HTERT RPE-1 (cell line): ENCODE data around the gene DESI1.
"Not testable (repeated sequence)": the region's sequence is repeated elsewhere in the genome, so short reads cannot be mapped to it uniquely, and the experiment has no call there.

Experiments
- in situ Hi-C: fragments of 300-500 bp; cut with MboI; formaldehyde crosslinking; loops from 4 replicates; pipeline ENCODE4 v1.14.3; 2020; ENCODE audit warnings: low sequenced_read_pairs

The DESI1 gene

DNA sequence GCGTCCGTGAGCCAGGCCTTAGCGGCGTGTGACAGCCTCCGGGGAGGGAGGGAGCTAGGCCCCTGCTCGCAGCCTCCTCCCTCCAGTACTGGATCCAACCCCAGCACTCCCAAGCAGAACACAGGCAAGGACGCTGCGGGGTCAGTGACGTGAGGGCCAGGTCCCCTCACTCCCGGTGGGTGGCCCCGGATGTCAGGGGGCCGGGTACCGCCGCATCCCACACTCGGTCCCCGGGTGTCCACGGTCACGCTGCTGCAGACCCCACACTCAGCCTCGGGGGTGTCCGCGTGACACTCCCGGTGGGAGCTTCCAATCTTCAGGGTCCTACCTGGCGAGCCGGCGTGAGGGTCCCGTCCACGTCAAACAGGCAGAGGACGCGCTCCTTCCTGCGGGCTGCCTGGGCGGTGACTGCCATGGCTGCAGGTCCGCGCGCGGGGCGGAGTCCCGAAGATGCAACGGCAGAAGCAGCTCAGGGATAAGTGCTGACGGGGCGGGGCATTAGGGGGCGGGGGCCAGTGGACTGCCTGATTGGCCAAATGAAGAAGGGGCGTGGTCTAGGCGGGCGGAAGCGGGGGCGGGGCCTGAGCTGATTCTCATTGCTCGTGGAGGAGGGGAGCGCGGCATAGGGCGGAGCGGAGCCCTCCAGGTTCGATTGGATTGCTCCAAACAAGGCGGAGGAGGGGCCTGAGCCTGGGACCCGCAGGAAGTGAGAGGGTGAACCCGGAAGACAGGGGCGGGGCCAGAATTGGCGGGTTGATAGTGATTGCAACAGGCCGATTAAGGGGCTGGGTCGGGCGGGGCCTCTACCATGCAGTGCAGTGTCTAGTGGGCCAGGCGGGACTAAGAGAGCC is 31.2 kb downstream of the DESI1 start, which contains the start of gene PMM1:
Gene PMM1, minus strand, starts transcription at position 450 of the 851 bp plus-strand sequence. Its CDS starts 35 bp downstream, at position 415.
- in situ Hi-C loops: no loop called here

DNA sequence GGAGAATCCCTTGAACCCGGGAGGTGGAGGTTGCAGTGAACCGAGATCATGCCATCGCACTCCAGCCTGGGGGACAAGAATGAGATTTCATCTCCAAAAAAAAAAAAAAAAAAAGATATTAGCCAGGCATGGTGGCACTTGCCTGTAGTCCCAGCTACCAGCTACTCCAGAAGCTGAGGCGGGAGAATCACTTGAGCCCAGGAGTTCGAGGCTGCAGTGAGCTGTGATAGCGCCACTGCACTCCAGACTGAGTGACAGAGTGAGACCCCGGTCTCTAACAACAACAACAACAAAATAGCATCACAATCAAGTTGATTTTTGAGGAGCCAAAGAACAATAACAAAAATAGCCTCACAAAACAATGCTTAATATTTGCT is 33.5 kb downstream of the DESI1 start:
- in situ Hi-C loops: no loop called here

DNA sequence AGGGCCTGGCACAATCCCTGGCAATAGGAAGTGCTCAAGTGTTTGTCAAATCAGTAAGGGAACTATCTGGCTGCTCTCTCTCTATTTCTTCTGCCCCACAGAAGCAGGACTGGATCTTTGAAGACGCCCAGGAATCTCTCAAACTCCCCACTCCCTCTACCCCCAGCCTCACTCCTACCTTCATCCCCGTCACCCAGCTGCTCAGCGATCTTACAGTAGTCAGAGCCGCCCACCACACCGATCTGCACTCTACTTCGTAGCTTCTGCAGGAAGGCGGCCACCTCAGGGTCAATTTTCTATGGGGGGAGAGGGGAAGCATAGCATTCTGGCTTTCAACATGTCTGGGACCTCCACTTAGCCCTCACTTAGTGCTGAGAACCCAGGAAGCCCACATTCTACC is 34.9 kb downstream of the DESI1 start:
- in situ Hi-C loops: no loop called here

DNA sequence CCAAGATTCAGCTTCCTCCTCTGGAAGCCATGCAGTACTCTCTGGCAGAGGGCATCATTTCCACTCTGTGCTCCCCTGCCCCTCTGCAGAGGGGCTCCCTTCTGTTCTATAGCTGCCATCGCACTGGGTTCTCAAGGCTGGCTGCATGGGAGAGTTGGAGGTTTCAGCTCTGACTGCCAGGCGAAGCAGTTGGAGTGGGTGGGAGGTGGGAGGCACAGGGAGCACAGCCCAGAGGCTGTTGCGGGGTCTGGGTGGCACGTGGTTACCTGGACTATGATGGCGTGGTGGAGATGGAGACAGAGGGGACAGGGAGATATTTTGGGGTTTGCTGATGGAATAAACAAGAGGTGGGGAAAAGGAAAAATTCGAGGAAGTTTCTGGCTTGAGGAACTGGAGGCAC is 36.0 kb downstream of the DESI1 start:
- in situ Hi-C loops: no loop called here

DNA sequence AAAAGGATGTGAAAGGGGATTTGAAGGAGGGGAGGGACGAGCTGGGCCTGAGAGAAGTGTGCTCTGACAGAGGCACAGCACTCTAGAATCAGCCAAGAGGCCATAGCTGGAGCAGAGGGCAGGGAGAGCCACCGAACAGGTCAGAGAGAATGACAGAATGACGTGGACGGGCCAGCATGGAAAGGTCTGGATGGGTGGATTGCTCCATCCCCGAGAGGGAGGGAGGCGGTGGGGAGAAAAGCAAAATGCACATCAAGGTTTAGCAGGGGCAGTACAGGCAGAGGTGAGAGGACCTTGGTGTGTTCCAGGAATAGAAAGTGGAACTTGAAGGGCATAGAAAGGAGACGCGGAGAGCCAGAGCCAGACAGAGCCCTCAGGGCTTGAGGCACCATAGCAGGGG is 38.1 kb downstream of the DESI1 start:
- in situ Hi-C loops: no loop called here

DNA sequence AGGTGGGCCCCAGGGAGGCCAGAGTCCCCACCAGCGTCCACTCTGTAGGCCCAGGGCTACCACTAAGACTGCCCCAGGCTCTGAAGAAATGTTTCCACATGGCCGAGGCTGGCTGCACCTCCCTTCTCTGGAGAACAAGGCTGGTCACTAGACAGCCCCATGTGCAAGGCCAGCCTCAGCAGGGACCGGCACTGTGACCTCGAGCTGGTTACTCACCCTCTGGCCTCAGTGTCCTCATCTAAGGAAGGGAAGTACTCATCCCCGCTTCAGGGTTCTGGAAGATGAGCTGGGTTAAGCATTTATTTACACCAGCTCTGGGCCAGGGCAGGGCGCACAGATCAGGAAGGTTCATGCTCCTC is 40.9 kb downstream of the DESI1 start:
- in situ Hi-C loops: no loop called here

DNA sequence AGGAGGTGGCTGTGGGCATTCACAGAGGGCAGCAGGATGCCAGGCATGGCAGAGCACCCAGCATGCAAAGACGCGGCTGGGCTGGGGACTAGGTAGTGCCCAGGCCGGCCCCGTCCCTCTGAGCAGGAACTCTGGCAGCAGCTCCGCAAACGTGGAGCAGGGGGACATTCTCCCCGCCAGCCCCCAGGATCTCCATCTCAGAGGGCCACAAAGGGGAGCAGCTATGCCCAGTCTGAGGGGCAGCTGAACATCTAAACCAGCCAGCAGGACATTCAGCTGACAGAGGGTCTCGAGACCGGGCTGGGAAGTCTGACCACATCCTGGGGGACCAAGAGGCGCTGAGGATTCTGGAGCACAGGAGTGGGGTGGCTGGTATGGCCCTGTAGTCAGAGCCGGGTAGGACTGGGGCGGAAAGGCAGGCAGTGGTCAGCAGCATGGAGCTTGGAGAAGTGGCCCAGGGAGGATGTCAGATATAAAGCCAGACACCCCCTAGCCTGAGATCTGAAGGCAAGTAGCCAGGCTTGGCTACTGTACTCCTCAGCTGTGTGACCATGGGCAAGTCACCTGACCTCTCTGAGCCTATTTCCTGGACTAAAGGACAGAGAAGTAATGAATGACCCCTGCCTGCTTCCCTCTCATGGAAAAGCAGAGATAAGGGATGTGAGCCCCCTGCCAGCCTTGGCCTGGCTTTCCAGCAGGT is 41.4 kb downstream of the DESI1 start:
- in situ Hi-C loops: no loop called here

DNA sequence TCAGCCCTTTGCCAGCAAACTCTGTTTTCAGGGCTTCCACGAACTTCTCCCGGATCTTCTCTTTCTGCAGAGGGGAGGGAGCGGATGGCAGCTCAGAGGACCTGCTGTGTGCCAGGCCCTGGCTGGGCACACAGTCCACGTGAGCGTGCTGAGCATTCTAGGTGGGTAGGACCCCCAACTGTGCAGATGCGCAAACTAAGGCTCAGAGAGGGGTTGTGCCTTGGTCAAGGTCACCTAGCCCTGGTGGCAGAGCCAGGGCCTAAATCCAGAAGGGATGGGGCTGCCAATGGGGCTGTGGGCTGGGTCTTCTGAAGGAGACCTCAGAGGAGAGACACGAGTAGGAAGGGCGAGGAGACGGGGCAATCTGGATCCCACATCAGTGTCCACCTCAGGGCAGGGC is 42.0 kb downstream of the DESI1 start:
- in situ Hi-C loops: no loop called here

DNA sequence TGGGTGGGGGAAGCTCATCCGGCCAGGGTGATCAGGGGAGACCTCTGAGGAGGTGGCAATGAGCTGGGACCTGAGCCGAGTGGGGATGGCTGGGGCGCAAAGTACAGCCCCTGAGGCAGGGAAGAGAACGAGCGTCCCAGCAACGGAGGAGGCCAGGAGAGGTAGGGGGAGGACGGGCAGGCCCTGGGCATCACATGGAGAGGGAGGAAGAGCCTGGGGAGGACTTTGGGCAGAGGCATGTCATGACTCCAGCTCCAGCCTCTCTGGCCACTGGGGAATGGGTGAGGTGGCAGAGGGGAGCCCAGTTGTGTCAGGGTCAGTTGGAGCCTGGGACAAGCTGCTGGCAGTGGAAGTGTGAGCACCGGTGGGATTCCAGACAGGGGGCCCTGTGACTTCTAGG is 42.7 kb downstream of the DESI1 start:
- in situ Hi-C loops: no loop called here

DNA sequence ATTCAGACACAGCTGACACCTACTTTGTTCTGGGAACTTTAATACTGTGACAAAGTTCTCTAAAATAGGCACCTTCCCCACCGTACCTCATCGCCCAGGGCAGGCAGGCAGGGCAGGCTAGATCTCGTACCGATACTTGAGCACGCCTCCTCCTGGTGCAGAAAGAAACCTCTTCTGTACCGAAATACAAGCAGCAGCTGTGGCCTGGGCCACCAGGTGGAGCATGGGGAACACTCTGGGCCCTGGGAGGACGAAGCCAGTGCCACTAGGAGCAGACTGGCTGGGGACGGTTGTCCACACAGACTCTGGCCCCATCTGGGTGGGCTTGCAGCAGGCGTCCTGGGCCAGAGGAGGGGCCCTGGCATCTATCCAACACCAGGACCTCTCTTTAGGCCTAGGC is 44.0 kb downstream of the DESI1 start:
- in situ Hi-C loops: no loop called here

DNA sequence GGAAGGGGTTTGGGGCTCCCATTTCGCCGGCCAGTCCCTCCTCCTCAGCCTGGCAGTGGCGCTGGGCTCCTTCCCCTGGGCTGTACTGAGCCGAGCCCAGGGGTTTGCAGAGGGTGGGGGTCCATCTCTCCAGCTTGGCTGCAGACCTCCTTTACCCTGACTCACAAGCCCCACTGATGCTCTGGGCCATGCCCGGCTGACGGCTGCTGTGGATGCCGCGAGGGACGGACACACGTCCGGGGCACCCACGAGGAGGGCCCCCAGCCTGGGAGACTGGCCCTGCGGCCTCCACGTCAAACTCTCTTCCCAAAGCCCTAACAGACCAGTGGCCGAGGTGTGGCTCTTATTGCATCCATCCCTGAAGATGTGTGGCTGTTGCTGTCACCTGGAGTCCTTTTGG is 45.3 kb downstream of the DESI1 start:
- in situ Hi-C loops: no loop called here

DNA sequence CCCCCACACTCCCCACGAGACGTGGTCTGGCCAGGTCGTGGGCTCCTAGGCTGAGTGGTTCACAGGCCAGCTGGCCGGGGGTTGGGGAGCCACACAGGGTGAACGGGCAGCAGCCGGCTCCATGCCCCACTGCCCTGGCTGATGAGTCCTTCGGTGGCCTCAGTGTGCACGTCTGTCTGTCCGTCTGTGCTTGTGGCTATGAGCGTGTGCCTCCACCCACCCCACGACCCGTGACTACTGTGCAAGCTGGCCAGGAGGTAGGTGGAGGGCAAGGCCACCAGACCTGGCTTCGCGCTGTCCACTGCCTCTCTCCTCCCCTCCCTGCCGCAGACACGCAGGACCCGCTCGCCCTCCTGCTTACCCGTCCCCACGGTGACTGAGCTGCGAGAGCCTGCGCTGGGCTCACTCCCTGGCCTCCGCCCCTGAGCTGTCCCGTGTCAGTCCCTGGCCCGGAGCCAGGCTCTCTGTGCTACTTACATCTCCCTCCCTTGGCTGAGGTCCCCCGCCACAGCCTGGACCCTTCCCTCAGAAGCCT is 45.9 kb downstream of the DESI1 start:
- in situ Hi-C loops: no loop called here

DNA sequence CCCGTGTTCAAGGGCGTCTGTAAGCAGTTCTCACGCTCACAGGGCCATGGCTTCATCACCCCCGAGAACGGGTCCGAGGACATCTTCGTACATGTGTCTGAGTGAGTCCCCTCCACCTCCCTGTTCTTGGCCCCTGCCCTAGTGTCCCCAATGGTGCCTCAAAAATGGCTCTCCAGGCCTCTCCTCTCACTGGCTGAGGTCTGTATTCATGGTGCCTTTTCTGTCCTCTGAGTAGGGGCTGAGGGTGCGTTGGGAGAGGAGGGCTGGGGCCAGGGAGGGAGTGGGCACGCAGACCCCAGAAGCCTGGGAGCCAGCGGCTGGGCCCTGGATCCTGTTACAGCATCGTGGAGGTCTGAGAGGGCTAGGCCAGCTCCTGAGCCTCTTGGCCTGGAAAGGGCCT is 47.2 kb downstream of the DESI1 start:
- in situ Hi-C loops: no loop called here

DNA sequence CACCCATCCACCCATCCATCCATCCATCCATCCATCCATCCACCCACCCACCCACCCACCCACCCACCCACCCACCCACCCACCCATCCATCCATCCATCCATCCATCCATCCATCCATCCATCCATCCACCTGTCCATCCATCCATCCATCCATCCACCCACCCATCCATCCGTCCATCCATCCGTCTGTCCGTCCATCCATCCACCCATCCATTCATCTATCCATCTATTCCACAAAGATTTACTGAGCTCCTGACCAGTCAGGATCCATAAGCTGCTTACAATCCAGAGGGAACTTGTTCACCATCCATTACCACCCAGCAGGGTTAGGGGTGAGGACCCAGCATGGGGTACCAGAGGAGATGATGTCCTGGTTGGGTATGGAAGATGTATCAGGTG is 48.5 kb downstream of the DESI1 start:
- in situ Hi-C loops: not testable (repeated sequence)

DNA sequence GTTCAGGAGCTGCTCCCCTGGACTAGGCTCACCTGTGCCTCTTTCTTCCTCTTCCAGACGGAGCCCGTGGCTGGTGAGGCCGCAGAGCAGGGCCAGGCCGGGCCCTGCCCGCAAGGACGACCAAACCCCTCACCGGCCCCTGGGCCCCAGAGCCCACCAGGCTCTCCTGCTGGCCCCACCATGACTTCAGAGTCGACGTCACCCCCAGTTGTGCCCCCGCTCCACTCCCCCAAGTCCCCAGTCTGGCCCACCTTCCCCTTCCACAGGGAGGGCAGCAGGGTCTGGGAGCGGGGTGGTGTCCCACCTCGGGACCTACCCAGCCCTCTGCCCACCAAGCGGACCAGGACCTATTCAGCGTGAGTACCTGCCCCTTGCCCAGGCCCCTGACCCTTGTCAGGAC is 49.1 kb downstream of the DESI1 start:
- in situ Hi-C loops: no loop called here

DNA sequence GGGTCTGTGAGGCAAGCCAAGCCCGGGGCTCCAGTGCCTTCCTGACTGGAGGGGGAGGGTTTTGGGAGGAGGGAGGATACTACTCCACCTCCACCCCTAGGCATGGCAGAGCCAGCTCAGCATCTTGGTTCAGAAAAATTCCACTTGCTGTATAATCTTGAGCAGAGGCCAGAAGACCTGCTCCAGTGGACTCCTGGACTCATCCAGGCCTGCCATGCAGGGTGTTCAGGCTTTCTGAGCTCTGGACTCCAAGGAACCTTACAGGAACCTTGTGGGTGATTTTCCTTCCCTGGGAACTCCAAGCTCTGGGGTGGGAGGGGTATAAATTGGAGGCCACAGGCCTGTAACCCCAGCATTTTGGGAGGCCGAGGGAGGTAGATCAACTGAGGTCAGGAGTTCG is 50.6 kb downstream of the DESI1 start:
- in situ Hi-C loops: no loop called here

DNA sequence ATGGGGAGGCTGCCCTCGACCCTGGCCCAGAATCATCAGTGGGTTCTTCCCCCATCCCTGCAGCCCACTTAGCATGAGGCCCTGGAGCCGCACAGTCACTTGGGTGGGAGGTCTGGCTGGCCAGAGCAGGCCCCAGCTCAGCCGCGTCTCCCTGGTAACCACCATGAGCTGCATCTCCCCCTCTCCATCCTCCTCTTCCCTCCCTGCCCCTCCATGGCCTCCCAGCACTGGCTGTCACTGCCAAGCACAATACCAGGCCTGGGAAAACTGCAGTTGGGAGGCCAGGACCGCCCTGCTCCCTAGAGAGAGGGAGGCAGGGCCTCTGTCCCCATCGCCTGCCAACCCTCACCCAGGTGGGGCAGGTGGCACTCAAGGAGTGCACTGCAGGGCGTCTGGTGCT is 52.0 kb downstream of the DESI1 start:
- in situ Hi-C loops: no loop called here

DNA sequence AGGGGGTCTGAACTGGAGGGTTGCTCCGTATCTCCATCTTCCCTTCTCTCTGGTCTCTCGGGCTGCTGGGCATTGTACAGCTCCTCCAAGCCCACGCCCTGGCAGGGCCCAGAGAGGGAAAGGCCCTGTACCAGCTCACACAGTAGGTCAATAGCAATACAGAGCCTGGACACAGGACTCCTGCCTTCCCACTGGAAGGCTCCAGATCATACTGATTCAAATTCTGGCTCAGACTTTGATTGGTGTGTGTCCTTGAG is 53.4 kb downstream of the DESI1 start:
- in situ Hi-C loops: no loop called here

DNA sequence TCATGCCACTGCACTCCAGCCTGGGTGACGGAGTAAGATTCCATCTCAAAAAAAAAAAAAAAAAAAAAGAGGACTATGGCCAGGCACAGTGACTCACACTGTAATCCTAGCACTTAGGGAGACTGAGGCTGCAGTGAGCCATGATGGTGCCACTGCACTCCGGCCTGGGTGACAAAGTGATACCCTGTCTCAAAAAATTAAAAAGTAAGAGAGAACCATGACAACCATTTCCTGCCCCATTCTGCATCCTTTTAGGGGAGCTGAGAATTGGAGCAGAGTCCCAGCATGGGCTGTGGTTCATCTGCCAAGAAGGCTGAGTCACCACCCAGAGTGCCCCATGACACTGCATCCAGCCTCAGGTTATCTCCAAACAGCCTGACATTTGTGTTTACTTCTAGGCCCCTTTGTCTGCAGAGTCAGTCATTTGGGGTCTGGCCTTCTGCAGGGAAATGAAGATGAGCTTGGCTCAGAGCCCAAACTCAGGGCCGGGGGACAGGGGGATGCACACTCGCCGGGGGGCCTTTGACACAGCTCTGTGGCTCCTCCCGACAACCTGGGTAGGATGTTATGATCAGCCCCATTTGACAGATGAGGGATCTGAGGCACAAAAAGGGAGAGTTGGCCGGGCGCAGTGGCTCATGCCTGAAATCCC is 55.3 kb downstream of the DESI1 start:
- in situ Hi-C loops: no loop called here

DNA sequence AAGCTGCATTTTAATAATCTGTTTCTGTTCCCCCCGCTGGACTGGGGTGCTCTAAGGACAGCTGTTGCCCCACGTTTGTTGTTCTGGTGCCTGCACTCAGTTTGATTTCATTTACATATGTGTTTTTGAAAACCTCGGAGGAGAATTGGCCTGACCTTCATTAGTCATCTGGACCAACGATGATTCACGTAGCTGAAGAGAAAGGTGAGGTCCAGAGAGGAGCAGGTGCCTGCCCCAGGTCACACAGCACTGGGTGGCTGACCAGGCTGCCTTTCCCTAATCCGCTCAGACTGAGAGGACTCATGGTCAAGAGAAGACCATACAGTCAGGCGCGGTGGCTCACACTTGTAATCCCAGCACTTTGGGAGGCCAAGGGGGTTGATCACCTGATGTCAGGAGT is 56.3 kb downstream of the DESI1 start:
- in situ Hi-C loops: no loop called here

DNA sequence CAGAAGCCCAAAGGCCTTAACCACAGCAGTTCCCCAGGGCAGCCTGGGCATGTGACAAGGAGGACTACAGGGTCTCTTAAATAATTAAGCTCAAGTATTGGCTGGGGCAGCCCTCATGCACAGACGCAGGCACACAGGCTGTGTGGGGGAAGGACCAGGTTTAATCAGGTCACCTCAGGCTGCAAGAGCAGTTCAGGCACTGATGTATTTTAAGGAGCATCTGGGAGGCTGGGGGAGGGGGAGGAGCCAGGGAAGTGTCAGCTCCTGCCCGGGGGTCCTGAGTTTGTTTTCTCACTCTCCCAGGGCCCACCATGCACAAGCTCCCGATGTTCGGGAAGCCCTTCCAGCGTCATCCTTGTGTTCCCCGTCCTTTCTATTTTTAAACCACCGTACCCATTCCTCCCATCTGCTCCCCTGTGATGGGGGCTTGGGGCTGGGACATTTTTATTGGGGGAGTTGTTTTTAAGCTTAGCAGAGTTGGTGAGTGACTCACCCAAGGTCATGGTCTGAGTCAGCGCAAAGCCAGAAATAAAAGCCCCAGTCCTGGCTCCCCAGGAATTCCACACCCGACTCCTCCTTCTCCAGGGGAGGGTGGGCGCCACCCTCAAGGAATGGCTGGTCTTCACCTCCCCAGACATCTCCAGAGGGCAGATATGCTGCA is 57.7 kb downstream of the DESI1 start:
- in situ Hi-C loops: no loop called here

DNA sequence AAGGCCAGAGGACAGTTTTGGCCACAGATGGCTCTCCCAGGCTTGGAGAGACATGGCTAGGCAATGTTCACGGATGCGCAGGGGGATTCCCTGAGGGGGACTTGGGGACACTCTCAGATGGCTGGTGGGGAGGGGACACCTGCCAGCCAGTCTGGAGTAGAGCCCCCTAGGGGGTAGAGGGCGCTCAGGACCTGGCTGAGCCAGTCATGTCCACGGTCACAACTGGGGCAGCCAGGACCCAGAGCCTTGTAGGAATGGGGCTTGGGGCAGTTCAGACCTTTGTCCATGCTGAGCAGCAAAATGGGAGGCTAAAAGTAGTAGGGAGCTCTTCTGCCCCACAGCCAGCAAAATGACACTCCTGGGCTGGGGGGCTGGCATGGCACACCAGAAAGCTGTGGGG is 58.4 kb downstream of the DESI1 start:
- in situ Hi-C loops: no loop called here
